Bronchial epithelial cell (primary cell): ENCODE measurements around the gene LDB2. TPM values are rescaled to one million over a fixed set of nuclear protein-coding genes. Genes with fewer than 3 reads are reported as not detected.

Experiments
- DNase-seq: peaks from one replicate; pipeline ENCODE4 v3.0.0-alpha.2; 2010; ENCODE audit warnings: low read depth
- FAIRE-seq: peaks from 2 replicates; lab custom pipeline; 2011; peaks lifted over from hg19 to GRCh38; lab: Jason Lieb, UNC
- H3K27me3 ChIP-seq: 2 replicates; pipeline ENCODE4 v1.5.1; 2011; ENCODE audit warnings: low read length; ENCODE audit not compliant: control insufficient read depth, insufficient read depth
- H3K36me3 ChIP-seq: 2 replicates; pipeline ENCODE4 v1.5.1; 2011; ENCODE audit warnings: low read length; ENCODE audit not compliant: control insufficient read depth, insufficient read depth
- H3K4me3 ChIP-seq: 2 replicates; pipeline ENCODE4 v1.5.1; 2011; ENCODE audit warnings: mild to moderate bottlenecking, low read depth, low read length, control low read depth
- CTCF ChIP-seq: IDR thresholded peaks from 2 replicates; pipeline ENCODE4 v1.5.1; 2011; ENCODE audit warnings: mild to moderate bottlenecking, moderate library complexity, low read length, control low read depth, inconsistent platforms; ENCODE audit not compliant: insufficient read depth, severe bottlenecking
- total RNA-seq: library from RNA; depleted of rRNA; stranded (reverse); fragments of >200 nt; gene quantifications from 2 replicates; pipeline ENCODE4 v1.2.1, GENCODE V29; 2014

Gene LDB2
- total RNA-seq, 1 donor from 2014 or later: not detected

- no peaks in the 10 kb centered on the region for H3K27me3 ChIP-seq
- TF ChIP-seq CTCF: no peak
- no peak for DNase-seq
Measured at GRCh38 chr4:16791460-16791859, 107.0 kb downstream of the LDB2 start.

GRCh38 chr4:16790508-16790907 lies 107.9 kb downstream of the LDB2 start:
- no peak overlapping the region for H3K4me3 ChIP-seq
- H3K27me3 ChIP-seq: no peaks in the 10 kb centered on the region
- FAIRE-seq (no peak), DNase-seq (no peak)
- H3K36me3 ChIP-seq: no peaks in the 10 kb centered on the region
- TF ChIP-seq CTCF: no peak

More at GRCh38 chr4:16791460-16791859, 107.0 kb downstream of the LDB2 start:
- Histone ChIP-seq H3K4me3 (no peak overlapping the region), H3K36me3 (no peaks in the 10 kb centered on the region)
- no peak for FAIRE-seq

DNA sequence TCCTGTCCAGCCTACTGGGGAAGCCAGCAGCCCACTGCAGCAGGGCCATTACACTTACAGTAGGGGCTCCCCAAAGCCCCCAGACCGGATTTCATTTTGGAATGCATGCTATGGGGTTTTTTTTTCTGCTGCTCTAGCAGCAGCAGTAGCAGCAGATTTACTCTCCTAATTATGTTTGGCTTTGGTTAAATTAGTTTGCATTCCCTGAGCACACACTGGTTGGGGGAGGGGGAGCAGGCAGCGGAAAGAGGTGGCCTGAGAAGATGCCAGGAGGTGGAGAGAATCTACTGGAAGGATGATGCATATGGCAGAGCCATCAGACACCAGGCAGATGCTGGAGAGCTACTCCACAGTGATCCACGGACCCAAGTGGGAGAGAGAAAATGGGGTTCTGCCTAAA lies 109.6 kb downstream of the LDB2 start:
- Histone ChIP-seq H3K36me3 (no peaks in the 10 kb centered on the region), H3K4me3 (no peak overlapping the region), H3K27me3 (no peaks in the 10 kb centered on the region)
- FAIRE-seq (no peak), DNase-seq (no peak)
- TF ChIP-seq CTCF: no peak

DNA sequence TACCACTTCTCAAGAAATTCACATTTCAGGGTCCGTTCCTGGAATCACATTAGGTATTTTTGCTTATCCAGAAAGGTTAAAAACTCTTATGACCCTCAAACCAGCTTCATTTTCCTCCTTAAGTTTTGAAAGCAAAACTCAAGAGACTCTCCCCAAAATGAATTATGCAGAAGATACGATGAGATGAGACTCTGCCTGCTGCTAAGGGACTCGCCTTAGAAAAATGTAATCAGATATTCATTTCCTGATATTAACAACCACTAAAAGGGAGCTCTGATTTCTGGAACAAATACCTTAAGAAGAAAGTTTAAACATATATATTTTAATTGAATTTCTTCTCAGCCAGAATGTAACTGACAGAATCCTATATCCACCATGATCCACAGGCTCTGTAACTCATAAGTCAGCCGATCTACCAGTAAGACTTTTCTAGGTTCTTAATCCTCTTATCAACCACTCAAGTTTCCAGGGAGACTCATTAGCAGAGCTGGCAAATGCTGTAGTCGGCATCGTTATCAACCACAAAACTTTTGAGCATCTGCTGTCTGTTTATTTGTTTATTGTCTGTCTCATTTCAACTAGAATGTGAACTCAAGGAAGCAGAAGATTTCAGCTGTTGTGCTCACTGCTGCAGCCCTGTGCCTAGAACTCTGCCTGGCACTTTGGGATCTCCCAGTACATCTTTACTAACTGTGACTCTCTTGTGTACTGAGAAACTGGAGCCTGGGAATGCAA lies 112.5 kb downstream of the LDB2 start:
- no peak for TF ChIP-seq CTCF
- FAIRE-seq (no peak), DNase-seq (no peak)
- Histone ChIP-seq H3K27me3 (no peaks in the 10 kb centered on the region), H3K36me3 (no peaks in the 10 kb centered on the region), H3K4me3 (no peak overlapping the region)

DNA sequence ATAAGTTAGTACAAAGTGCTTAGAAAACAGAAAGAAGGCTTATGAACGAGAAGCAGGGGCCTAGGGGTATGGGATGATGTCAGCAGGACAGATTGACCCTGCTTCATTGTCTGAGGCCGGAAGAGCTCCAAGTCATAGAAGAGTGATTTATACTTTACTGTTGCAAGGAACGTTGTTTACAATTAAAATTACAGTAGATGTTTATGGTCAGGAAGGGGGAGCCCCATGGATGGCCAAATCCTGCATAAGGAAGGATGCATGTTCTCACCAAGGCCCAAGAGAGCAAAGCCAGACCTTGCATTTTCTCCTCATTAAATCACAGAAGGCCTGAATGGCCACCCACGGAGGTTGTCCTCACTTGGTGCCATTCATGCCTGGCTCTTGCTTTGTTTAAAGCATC lies 115.3 kb downstream of the LDB2 start:
- H3K36me3 ChIP-seq: no peaks in the 10 kb centered on the region
- H3K4me3 ChIP-seq: no peak overlapping the region
- no peak for TF ChIP-seq CTCF
- FAIRE-seq (no peak), DNase-seq (no peak)
- no peaks in the 10 kb centered on the region for H3K27me3 ChIP-seq
